GM10266 (cell line): ENCODE measurements around the gene MEF2A.

Experiments
- DNase-seq: peaks from one replicate; pipeline ENCODE4 v3.0.0; 2012; ENCODE audit errors: extremely low spot score
- TF ChIP-seq, protein P1 (sequence below): IDR thresholded peaks from 2 replicates; pipeline ENCODE4 v1.5.1; 2012; ENCODE audit warnings: mild to moderate bottlenecking, low read depth; ENCODE audit not compliant: control insufficient read depth, insufficient read depth; ENCODE audit errors: missing control alignments

Gene MEF2A

DNA sequence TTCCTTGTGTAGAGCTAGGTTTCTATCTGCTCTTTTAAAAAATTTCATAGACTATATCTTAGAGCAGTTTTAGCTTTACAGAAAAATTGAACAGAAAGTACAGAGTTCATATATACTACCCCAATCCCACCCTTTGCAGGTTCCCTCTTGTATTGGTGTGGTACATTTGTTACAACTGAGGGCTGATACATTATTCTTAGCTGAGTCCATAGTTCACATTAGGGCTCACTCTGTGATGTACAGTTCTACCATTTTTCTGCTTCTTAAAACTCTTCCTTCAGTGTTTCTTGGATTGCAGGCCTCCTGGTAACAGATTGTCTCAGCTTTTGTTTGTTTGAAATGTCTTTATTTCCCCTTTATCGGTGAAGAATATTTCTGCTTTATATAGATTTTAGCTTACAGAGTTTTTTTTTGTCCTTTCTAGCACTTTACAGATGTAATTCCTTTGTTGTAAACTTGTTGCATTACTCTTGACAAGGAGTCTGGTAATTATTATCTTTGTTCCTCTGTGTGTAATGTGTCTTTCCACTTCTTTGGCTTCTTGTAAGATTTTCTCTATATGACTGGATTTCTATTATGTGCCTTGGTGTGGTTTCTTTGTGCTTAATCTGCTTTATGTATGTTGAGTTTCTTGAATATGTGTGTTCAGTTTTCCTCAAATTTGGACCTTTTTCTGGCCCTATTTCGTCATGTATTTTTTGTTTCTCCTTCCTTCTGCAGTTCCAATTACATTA, 25.3 kb downstream of the MEF2A start:
- TF ChIP-seq, protein P1, sequence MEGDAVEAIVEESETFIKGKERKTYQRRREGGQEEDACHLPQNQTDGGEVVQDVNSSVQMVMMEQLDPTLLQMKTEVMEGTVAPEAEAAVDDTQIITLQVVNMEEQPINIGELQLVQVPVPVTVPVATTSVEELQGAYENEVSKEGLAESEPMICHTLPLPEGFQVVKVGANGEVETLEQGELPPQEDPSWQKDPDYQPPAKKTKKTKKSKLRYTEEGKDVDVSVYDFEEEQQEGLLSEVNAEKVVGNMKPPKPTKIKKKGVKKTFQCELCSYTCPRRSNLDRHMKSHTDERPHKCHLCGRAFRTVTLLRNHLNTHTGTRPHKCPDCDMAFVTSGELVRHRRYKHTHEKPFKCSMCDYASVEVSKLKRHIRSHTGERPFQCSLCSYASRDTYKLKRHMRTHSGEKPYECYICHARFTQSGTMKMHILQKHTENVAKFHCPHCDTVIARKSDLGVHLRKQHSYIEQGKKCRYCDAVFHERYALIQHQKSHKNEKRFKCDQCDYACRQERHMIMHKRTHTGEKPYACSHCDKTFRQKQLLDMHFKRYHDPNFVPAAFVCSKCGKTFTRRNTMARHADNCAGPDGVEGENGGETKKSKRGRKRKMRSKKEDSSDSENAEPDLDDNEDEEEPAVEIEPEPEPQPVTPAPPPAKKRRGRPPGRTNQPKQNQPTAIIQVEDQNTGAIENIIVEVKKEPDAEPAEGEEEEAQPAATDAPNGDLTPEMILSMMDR: no peak

DNA sequence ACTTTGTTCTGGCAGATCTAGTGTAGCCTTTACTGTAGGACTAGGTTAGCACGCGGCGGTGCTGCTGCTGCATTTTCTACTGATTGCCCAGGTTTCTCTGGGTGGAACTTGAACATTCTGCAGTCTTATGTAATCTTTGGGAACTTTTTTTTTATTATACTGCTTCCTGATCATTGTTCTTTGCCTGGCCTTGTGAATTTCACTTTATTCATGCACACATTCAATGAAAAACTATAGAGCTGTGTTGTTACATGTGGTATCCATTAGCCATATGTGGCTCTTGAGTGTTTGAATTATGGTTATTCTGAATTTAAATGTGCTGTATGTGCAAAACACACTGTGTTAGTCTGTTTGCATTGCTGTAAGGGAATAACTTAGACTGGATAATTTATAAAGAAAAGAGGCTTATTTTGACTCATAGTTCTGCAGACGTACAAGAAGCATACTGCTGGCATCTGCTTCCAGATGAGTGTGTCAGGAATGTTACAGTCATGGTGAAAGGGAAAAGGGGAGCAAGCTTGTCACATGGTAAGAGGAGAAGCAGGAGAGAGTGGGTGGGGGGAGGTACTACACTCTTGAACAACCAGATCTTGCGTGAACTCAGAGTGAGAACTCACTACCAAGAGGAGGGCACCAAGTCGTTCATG, 26.5 kb downstream of the MEF2A start:
- no peak for DNase-seq
- TF ChIP-seq, protein P1: no peak

More for the DNA sequence above, 25.3 kb downstream of the MEF2A start:
- DNase-seq: no peak

DNA sequence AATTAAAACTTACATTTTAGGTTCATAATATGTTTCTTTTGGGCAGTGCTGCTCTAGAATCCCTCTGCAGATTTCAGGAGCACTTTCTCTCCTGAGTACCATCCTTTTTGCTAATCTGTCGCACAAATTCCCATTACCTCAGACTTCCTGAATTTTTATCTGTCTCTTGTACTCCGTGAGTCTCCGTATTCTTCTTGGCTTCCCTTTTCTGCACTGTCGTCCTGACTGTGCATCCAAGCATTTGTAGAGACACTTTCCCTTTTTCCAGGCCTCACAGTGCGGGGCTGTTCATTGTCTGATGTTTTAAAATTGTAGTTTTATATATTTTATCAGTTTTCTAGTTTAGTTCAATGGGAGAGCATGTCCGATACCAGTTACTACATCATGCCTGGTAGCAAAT, 27.3 kb downstream of the MEF2A start:
- TF ChIP-seq, protein P1: no peak
- no peak for DNase-seq

DNA sequence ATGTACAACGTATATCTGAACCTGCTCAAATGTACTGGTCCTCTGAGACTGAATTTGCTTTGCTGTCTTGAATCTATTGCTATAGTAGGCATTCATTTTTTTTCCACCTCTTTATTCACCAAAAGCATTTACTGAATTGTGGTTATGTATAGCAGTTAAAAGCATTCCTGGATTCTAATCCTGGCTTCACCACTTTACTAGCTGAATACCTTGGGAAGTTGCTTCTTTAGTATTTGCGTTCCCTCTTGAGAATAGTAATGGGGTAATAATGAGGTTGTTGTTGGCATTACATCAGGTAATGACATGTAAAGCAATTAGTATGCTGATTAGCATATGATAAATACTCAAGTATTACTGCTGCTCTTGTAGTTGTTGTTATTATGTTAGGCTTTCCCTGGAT, 29.1 kb downstream of the MEF2A start:
- no peak for DNase-seq
- TF ChIP-seq, protein P1: no peak

DNA sequence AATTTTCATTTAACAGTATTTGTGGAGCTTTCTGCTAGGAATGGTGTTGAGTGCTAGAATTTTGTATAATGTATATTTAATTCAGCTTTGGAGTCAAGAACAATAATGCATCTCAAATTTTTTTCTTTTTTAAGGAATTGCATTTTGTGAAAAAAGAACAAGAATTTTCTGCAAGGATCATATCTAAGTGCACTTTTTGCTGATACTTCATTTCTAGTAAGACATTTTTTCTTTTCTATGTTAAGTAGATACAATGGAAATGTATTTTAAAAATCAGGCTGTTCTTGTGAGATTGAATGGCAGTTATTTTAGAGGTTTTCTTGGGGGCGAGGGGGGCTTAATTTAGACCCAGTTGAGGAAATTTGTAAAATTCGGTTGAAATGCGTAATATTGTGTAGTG, 32.5 kb downstream of the MEF2A start:
- DNase-seq: no peak
- TF ChIP-seq, protein P1: no peak

DNA sequence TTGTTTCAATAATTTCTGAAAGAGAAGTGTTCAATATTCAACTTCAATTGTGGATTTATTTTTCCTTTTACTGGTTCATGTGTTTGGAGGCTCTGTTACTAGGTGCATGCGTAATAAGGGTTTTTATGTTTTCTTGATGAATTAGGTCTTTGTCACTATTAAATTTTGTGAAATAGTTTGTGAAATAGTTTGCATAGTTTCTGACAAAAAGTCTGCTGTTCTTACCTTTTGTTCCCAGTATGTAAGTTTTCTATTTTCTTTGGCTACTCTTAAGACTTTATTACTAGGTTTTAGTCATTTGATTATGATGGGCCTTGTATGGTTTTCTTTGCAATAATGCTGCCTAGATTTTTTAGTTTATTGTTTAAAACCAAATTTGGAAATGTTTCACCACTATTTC, 38.0 kb downstream of the MEF2A start:
- TF ChIP-seq, protein P1: no peak
- DNase-seq: no peak

DNA sequence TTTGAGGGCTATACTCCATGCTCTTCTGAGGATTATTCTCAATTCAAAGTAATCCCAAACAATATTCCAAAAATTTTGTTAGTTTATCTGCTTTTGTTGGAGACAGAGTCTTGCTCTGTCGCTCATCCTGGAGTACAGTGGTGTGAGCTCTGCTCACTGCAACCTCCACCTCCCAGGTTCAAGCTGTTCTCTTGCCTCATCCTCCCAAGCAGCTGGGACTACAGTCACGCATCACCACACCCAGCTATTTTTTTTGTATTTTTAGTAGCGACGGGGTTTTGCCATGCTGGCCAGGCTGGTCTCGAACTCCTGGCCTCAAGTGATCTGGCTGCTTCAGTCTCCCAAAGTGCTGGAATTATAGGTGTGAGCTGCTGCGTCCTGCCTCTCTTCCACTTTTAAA, 39.1 kb downstream of the MEF2A start:
- TF ChIP-seq, protein P1: no peak
- no peak for DNase-seq
